AG08395 (cell line): ENCODE measurements around the gene CENPX.

Source experiments
- DNase-seq: peaks from one replicate; pipeline ENCODE4 v3.0.0; 2012; ENCODE audit warnings: mixed read lengths, low spot score

The CENPX gene

GRCh38 chr17:82023447-82024241 lies 966 bp upstream of the CENPX start:
- DNase-seq = no peak

- DNase-seq = peak; percentile 99
Observed at GRCh38 chr17:82022981-82023446, 336 bp upstream of the CENPX start, which contains the start of gene LRRC45. TSS of gene LRRC45 (plus strand) at chr17:82023305. CDS start at chr17:82023644, 339 bp downstream.

GRCh38 chr17:82021900-82022309 lies 773 bp downstream of the CENPX start:
- no peak for DNase-seq

- DNase-seq = peak; percentile 81
Observed at GRCh38 chr17:82021107-82021899, 1.4 kb downstream of the CENPX start.

GRCh38 chr17:82020572-82021106 lies 2.0 kb downstream of the CENPX start:
- DNase-seq = no peak

- DNase-seq = no peak
Observed at GRCh38 chr17:82019690-82020571, 2.7 kb downstream of the CENPX start.

GRCh38 chr17:82018989-82019689 lies 3.5 kb downstream of the CENPX start:
- DNase-seq = no peak

- DNase-seq = no peak
Observed at GRCh38 chr17:82018152-82018988, 4.3 kb downstream of the CENPX start.

- DNase-seq = no peak
Observed at GRCh38 chr17:82017612-82018151, 5.0 kb downstream of the CENPX start.

GRCh38 chr17:82016875-82017459 lies 5.7 kb downstream of the CENPX start:
- no peak for DNase-seq

GRCh38 chr17:82016061-82016874 lies 6.4 kb downstream of the CENPX start:
- DNase-seq = no peak

- no peak for DNase-seq
Observed at GRCh38 chr17:82015311-82015971, 7.2 kb downstream of the CENPX start.

- no peak for DNase-seq
Observed at GRCh38 chr17:82014971-82015310, 7.7 kb downstream of the CENPX start.

- no peak for DNase-seq
Observed at GRCh38 chr17:82014432-82014831, 8.2 kb downstream of the CENPX start.

GRCh38 chr17:82013772-82014321 lies 8.8 kb downstream of the CENPX start:
- DNase-seq = no peak

- DNase-seq = peak; percentile 71
Observed at GRCh38 chr17:82013341-82013740, 9.3 kb downstream of the CENPX start.

- DNase-seq = no peak
Observed at GRCh38 chr17:82012640-82013295, 9.9 kb downstream of the CENPX start.
